Choroid plexus epithelial cell (primary cell): Measurements from ENCODE around the gene ADAMTS12.

Experiments used
- DNase-seq: peaks from one replicate; pipeline ENCODE4 v3.0.0-alpha.2; 2010; ENCODE audit warnings: low read depth
- H3K4me3 ChIP-seq: 2 replicates; pipeline ENCODE4 v1.5.1; 2011; ENCODE audit warnings: low read depth, mild to moderate bottlenecking, control low read depth, low read length, moderate library complexity
- TF ChIP-seq, protein P1 (sequence below): conservative IDR thresholded peaks from 2 replicates; pipeline ENCODE4 v1.5.1; 2011; ENCODE audit warnings: low read depth, mild to moderate bottlenecking, control low read depth, inconsistent platforms, low read length, moderate library complexity

Gene ADAMTS12

DNA sequence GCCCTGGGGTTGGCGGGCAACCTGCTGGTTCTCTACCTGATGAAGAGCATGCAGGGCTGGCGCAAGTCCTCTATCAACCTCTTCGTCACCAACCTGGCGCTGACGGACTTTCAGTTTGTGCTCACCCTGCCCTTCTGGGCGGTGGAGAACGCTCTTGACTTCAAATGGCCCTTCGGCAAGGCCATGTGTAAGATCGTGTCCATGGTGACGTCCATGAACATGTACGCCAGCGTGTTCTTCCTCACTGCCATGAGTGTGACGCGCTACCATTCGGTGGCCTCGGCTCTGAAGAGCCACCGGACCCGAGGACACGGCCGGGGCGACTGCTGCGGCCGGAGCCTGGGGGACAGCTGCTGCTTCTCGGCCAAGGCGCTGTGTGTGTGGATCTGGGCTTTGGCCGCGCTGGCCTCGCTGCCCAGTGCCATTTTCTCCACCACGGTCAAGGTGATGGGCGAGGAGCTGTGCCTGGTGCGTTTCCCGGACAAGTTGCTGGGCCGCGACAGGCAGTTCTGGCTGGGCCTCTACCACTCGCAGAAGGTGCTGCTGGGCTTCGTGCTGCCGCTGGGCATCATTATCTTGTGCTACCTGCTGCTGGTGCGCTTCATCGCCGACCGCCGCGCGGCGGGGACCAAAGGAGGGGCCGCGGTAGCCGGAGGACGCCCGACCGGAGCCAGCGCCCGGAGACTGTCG, 45.4 kb upstream of the ADAMTS12 start:
- H3K4me3 ChIP-seq, result peak overlapping the region; percentile 64
- TF ChIP-seq, protein P1, sequence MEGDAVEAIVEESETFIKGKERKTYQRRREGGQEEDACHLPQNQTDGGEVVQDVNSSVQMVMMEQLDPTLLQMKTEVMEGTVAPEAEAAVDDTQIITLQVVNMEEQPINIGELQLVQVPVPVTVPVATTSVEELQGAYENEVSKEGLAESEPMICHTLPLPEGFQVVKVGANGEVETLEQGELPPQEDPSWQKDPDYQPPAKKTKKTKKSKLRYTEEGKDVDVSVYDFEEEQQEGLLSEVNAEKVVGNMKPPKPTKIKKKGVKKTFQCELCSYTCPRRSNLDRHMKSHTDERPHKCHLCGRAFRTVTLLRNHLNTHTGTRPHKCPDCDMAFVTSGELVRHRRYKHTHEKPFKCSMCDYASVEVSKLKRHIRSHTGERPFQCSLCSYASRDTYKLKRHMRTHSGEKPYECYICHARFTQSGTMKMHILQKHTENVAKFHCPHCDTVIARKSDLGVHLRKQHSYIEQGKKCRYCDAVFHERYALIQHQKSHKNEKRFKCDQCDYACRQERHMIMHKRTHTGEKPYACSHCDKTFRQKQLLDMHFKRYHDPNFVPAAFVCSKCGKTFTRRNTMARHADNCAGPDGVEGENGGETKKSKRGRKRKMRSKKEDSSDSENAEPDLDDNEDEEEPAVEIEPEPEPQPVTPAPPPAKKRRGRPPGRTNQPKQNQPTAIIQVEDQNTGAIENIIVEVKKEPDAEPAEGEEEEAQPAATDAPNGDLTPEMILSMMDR, result no peak
- DNase-seq, result no peak

DNA sequence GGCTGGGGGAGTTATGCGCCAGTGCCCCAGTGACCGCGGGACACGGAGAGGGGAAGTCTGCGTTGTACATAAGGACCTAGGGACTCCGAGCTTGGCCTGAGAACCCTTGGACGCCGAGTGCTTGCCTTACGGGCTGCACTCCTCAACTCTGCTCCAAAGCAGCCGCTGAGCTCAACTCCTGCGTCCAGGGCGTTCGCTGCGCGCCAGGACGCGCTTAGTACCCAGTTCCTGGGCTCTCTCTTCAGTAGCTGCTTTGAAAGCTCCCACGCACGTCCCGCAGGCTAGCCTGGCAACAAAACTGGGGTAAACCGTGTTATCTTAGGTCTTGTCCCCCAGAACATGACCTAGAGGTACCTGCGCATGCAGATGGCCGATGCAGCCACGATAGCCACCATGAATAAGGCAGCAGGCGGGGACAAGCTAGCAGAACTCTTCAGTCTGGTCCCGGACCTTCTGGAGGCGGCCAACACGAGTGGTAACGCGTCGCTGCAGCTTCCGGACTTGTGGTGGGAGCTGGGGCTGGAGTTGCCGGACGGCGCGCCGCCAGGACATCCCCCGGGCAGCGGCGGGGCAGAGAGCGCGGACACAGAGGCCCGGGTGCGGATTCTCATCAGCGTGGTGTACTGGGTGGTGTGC, 44.7 kb upstream of the ADAMTS12 start, which contains the start of gene RXFP3:
Gene RXFP3 (plus strand): TSS at position 6 of the 636 bp plus-strand sequence. CDS start 355 bp downstream, at position 361.
- peak; percentile 65 for DNase-seq
- peak within 1 kb of the TSS; percentile 64 for H3K4me3 ChIP-seq
- TF ChIP-seq, protein P1, result no peak

DNA sequence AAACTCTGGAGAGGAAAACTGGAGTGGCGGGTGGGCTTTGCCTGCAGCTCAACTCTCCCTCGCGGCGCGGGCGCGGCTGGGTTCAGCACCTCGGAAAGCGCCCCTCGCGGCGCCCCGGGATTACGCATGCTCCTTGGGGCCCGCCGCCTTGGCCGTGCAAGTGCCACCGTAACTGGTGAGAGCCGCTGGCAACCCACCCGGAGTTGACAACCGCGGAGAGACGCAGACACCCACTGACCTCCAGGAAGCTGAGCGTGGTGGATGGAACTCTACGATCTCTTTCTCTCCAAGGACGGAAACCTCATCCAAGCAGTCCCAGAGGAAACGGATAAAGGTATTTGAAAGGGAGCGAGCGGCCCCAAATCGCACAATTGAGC, 44.2 kb upstream of the ADAMTS12 start:
- peak overlapping the region; percentile 64 for H3K4me3 ChIP-seq
- TF ChIP-seq, protein P1, result no peak
- peak; percentile 72 for DNase-seq

DNA sequence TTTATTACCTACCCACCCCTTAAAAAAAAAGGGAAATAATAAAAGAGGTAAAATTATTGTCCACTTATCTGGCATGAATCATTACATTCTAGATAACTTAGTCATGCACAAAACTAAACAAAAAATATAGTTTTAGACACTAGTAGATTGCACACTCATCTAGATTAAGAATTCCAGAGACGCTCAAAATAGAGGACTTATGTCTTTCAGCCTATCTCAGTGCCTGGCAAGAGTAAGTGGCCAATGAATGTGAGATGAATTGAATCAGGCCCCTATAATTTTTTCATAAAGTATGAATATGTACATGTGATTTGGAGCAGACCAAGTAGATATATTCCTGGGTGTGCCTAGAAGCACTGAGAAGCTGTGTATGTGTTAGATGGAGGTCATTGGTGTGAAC, 42.4 kb upstream of the ADAMTS12 start:
- H3K4me3 ChIP-seq, result no peak overlapping the region
- TF ChIP-seq, protein P1, result no peak
- DNase-seq, result peak; percentile 54

DNA sequence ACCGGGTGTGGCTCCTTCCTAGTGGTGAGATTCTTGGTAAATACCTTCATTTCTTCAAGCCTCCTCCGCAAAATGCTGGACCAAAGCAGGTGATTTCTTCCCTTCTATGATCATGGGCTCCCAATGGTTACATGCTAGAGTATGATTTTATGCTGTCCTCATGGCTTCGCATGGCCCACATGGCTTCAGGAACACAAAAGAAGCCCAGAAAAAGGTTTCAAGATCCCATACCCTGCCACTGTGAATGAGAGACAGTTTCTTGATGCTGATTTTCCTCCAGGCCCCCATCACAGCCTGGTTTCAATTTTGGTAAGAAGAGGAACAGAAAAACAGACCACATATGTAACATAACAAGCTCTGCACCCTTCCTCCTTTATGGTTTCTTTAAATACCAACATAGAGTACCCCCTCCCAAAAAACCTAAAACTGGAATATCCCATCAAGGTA, 42.0 kb upstream of the ADAMTS12 start:
- TF ChIP-seq, protein P1, result no peak
- no peak overlapping the region for H3K4me3 ChIP-seq
- DNase-seq, result no peak

DNA sequence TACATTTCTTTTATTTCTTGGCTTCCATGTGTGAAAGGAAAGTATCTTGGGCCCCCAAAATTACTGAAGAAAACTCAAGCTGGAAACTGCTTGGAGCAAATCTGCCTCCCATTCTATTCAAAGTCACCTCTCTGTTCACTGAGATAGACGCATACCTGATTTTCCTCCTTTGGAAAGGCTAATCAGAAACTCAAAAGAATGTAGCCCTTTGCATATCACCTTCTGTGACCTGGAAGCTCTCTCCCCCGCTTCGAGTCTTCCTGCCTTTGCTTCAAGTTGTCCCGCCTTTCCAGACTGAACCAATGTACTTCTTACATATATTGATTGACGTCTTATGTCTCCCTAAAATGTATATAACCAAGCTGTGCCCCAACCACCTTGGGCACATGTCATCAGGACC, 39.3 kb upstream of the ADAMTS12 start:
- TF ChIP-seq, protein P1, result no peak
- no peak overlapping the region for H3K4me3 ChIP-seq
- DNase-seq, result no peak
